Left ventricle myocardium superior (tissue), 1 donor: ENCODE data around the gene PDZD11. TPM values are rescaled to one million over a fixed set of nuclear protein-coding genes. Genes with fewer than 3 reads are reported as not detected.
"Not testable (repeated sequence)": the region's sequence is repeated elsewhere in the genome, so short reads cannot be mapped to it uniquely, and the experiment has no call there.

Experiments used
- ATAC-seq: fragments of 200-7000 bp; cut with Tn5 transposase; one replicate; pipeline ENCODE4 v1.9.1; 2020; ENCODE audit warnings: mild to moderate bottlenecking, moderate library complexity
- DNase-seq: peaks from one replicate; pipeline ENCODE4 v3.0.0-alpha.2; 2020
- intact Hi-C: fragments of 100-400 bp; cut with micrococcal nuclease; formaldehyde crosslinking; loops from one replicate; pipeline ENCODE4 v1.11.0; 2022
- long read RNA-seq: library from polyadenylated mRNA; unstranded; transcript quantifications from one replicate; pipeline ENCODE4 v2.0.0, GENCODE V29; 2021
- total RNA-seq: library from RNA; stranded (reverse); fragmentation: NEBNext Ultra II Directional; extraction: Animal tissue kit (Norgen Biotek cat#: 25700); gene quantifications from one replicate; pipeline ENCODE4 v1.2.1, GENCODE V29; 2021
- donor health status: DM: no; HTN: yes; CAD: no; lungs with severe emphysema.

PDZD11 gene
- total RNA-seq, result 33.7 TPM
- long read RNA-seq, transcript PDZD11-201 (7 exons, 1,043 nt), result major isoform, 26 of 36 reads
- long read RNA-seq, transcript PDZD11-202 (8 exons, 784 nt), result minor isoform, 6 of 36 reads
- long read RNA-seq, partial matches to known transcripts, result 2 of 36 reads
- long read RNA-seq, other reads (novel, unspliced or antisense), result 2 of 36 reads

GRCh38 chrX:70289793-70290770 is at the start of gene PDZD11, which contains the start of gene KIF4A:
Gene PDZD11, minus strand, starts transcription at chrX:70289927. Its CDS starts 586 bp downstream, at chrX:70289341.
Gene KIF4A, plus strand, starts transcription at chrX:70290104. Its CDS starts 355 bp downstream, at chrX:70290459.
- DNase-seq, result peak; percentile 85
- ATAC-seq, result peak; percentile 100
- intact Hi-C loops, result no loop called here

DNA sequence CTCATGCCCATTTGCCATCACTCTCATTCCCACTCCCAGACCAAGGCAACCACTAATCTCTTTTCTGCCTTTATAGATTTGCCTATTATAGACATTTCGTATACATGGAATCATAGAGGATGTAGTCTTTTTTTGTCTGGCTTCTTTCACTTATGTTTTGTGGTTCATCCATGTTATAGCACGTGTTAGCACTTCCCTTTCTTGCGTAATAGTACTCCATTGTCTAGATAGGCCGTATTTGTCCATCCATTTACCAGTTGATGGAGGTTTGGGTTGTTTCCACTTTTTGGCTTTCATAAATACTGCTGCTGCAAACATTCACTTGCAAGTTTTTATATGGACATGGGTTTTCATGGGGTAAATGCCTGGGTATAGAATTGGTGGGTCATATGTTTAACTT is 48.6 kb upstream of the PDZD11 start:
- intact Hi-C loops, result no loop called here
- ATAC-seq (no peak), DNase-seq (no peak)

DNA sequence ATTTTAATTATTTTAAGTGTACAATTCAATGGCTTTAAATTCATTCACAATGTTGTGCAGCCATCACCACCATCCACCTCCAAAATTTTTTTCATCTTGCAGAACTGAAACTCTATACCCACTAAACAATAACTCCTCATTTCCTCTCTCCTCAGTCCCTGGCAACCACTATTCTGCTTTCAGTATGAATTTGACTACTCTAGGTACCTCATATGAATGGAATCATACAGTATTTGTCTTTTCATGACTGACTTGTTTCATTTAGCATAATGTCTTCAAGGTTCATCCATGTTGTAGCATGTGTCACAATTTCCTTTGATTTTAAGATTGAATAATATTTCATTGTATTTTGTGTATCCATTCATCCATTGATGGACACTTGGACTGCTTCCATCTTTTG is 47.0 kb upstream of the PDZD11 start:
- no peak for ATAC-seq
- intact Hi-C loops, result no loop called here
- DNase-seq, result no peak

DNA sequence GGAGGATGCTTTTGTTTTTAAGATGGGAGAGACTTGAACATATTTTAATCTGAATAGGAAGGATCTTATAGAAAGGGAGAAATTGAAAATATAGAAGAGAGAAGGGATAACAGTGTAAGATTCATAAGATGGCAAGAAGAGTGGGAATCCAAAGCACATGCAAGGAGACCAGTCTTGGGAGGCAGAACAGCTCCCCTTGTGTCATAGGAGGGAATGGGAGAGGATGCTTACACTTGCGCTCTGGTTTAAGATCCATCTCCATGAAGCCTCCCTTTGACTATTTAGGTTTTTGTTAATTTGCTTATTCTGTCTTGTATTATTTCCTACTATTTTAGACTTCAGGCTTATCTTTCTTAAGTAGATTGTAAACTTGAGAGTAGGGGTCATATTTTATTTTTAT is 42.9 kb upstream of the PDZD11 start:
- intact Hi-C loops, result no loop called here
- DNase-seq, result no peak
- no peak for ATAC-seq

DNA sequence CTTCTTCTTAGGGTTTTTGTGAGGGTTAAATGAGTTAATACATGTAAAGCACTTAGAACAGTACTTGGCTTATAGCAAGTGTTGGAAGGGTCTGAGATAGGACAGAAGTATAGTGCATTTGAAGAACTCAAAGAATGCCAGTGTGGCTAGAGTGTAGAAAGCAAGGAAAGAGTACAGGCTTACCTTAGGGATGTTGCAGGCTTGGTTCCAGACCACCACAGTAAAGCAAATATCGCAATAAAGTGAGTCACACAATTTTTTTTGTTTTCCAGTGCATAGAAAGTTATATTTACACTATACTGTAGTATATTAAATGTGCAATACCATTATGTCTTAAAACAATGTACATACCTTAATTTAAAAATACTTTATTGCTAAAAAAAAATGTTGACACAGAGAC is 41.4 kb upstream of the PDZD11 start:
- DNase-seq (no peak), ATAC-seq (no peak)
- intact Hi-C loops, result no loop called here

DNA sequence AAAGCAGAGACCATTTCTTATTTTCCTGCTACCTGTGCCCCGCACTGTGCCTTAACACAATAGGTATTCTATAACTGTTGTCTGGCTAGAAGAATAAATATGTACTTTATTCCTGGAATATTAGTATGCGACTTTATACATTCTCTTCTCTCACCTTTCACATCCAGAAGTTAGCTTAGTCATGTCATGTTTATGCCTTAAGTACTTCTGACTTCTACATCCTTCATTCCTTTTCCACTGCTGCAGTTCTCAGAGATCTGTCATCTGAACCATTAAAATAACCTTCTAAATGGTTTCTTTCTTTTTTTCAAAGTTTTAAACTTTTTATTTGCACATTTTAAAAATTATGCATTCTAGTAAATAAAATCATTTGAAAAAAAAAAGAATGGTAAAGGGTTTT is 34.6 kb upstream of the PDZD11 start:
- ATAC-seq, result no peak
- no peak for DNase-seq
- intact Hi-C loops, result no loop called here

DNA sequence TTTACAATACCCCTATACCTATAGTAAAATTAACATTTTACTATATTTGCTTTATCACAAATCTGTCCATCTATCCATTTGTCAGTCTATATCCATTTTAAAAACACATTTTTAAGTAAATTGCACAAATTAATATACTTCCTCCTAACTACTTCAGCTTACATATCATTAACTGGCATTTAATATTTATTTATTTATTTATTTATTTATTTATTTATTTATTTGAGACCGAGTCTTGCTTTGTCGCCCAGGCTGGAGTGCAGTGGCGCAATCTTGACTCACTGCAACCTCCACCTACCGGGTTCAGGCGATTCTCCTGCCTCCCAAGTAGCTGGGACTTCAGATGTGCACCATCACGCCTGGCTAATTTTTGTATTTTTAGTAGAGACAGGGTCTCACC is 33.9 kb upstream of the PDZD11 start:
- ATAC-seq, DNase-seq, intact Hi-C loops: not testable (repeated sequence)

DNA sequence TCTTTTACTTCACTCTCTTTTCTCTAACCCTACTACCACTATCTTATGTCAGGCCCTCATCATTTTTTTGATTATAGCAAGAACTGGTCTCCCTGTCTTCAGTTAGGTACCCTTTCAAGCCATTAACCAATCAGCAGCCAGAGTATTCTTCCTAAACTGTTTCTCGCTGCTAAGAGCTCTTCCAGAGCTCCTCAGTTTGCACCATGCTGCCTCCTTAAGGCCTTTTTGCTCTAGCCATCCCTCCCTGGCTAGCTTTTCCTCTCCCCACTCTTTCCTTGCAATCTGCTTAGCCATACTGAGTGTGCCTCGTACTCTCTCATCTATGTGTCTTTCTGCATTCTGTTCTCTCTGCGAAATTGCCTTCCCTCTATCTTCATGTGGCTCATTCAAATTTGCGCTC is 33.1 kb upstream of the PDZD11 start:
- DNase-seq (no peak), ATAC-seq (no peak)
- intact Hi-C loops, result no loop called here

DNA sequence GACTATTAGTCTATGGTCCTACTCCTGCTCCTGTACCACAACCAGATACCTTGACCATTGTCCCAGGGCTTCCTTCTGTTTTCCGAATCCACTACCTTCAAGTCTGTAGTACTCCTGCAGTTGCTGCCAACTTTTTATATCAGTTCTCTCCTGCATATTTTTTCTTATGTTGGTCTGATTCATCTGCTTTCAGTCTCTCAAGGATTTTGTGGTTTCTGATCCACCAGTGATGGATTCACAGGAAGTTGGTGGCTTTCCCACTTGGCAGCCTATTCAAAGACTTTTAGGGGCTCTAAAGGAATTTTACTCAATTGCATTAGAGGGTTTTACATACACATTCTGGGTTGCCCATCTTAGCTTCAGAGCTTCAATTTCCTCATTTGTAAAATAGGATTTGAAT is 23.8 kb upstream of the PDZD11 start:
- intact Hi-C loops, result no loop called here
- ATAC-seq, result no peak
- no peak for DNase-seq

GRCh38 chrX:70301716-70302115 is 12.0 kb upstream of the PDZD11 start:
- intact Hi-C loops, result no loop called here
- ATAC-seq (no peak), DNase-seq (no peak)

DNA sequence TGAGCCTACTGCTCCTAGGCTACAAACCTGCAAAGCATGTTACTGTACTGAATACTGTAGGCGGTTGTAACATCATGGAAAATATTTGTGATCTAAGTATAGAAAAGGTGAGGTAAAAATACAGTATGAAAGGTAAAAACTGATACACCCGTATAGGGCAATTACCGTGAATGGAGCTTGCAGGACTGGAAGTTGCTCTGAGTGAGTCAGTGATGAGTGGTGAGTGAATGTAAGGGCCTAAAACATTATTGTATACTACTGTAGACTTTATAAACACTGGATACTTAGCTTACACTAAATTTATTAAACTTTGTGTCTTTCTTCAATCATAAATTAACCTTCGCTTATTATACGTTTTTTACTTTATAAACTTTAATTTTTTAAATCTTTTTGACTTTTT is 3.9 kb upstream of the PDZD11 start:
- intact Hi-C loops, result no loop called here

DNA sequence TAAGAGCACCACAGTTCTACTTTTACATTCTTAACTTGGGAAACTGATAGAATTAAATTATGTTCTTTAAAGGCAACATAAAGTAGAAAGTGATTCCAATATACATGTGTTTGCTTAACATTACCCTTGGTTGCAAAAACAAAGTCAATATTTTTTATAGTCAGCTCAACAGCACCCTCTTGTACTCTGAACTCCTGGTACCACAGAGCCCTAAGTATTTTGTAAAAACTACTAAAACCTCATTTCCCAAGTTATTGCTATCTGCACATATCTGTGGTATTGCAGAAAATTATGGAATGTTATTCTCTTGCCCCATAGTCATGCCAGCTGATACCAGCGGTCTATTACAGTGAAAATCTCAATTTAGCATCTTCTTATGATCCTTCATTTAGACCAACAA is 3.1 kb upstream of the PDZD11 start:
- DNase-seq (no peak), ATAC-seq (no peak)
- intact Hi-C loops, result no loop called here

More for the DNA sequence above, 3.9 kb upstream of the PDZD11 start:
- DNase-seq (no peak), ATAC-seq (no peak)

- no peak for ATAC-seq
- intact Hi-C loops, result no loop called here
These were observed 447 bp downstream of the PDZD11 start for GRCh38 chrX:70289168-70289792.

DNA sequence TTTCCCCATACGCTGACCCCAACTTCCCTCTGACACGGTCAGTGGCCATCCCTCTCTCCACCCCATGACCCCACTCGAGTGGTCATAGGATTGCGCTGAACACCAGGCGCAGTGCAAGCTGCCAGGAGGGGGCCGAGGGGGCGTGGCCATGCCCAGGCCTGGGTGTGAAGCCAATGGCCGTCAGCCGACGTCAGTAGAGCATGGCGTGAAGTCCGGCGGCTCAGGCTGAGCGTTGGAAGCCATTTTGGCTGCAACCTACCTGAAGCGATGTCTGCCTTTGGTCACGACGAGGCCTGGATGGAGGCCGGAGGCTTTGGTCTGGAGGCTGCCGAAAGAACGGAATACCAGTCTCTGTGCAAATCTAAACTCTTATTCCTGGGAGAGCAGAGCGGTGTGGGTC is 7.8 kb downstream of the PDZD11 start, which contains the start of gene RAB41:
TSS of gene RAB41 (plus strand) at position 222 of the 400 bp plus-strand sequence. CDS start at position 268, 46 bp downstream.
- intact Hi-C loops, result no loop called here
- ATAC-seq (no peak), DNase-seq (no peak)

More at GRCh38 chrX:70289168-70289792, 447 bp downstream of the PDZD11 start:
- no peak for DNase-seq

- DNase-seq, result no peak
These were observed 9.2 kb downstream of the PDZD11 start for GRCh38 chrX:70280573-70280972.

GRCh38 chrX:70279081-70279480 is 10.6 kb downstream of the PDZD11 start:
- intact Hi-C loops, result no loop called here
- no peak for ATAC-seq
- no peak for DNase-seq

More at GRCh38 chrX:70280573-70280972, 9.2 kb downstream of the PDZD11 start:
- intact Hi-C loops, result no loop called here
- no peak for ATAC-seq

GRCh38 chrX:70274029-70274428 is 15.7 kb downstream of the PDZD11 start:
- intact Hi-C loops, ATAC-seq, DNase-seq: not testable (repeated sequence)

DNA sequence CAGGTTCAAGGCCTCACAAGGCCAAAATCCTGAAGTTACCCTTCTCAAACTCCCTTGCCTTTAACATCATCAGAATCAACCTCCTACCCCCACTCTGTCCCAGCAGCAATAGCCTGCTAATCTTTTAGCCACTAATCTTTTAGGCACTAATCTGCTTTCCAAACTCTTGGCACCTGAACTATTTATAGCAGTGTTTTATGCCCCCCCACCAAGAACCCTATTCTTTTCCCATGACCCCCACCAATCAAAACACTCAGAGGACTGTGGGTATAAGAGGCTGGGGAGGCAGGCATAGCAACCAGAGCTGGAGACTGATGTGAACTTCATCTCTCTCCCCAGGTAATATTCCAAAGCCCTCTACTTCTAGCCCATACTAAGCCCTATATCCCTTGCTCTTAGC is 21.7 kb downstream of the PDZD11 start, which contains the start of gene ARR3:
TSS of gene ARR3 (plus strand) at position 301 of the 400 bp plus-strand sequence. CDS start 1,052 bp downstream, outside the sequence.
- intact Hi-C loops, result no loop called here
- no peak for ATAC-seq

DNA sequence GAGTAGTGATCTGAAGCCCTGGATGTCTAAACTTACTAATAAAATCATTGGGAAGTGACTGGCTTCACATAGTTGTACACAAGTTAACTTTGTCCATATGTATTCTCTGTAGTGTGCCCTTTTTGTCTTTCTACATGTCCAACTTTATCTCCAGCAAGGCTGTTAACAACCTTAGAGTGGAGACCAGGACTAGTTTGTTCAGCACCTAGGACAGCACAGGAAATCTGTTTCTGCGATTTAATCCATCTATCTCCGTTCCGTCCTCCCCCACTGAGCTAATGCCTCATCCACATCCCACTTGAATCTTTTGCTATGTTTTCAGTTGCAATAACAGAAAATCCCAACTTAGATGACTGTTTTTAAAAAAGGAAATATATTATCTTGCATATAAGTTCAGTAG is 24.9 kb downstream of the PDZD11 start:
- intact Hi-C loops, result no loop called here

More for the DNA sequence above, 21.7 kb downstream of the PDZD11 start, which contains the start of gene ARR3:
- DNase-seq, result no peak

More for the DNA sequence above, 24.9 kb downstream of the PDZD11 start:
- ATAC-seq, result no peak
- no peak for DNase-seq
